Osteoblast (primary cell): ENCODE measurements around the gene PDPN. TPM values are rescaled to one million over a fixed set of nuclear protein-coding genes. Genes with fewer than 3 reads are reported as not detected.

Experiments
- DNase-seq: peaks from one replicate; pipeline ENCODE4 v3.0.0; 2011; ENCODE audit warnings: low spot score, mixed read lengths; ENCODE audit not compliant: insufficient read length; ENCODE audit errors: missing footprints
- H2AFZ ChIP-seq: 2 replicates; pipeline ENCODE4 v1.6.0; 2011; ENCODE audit warnings: mild to moderate bottlenecking, low read length
- H3K27ac ChIP-seq: 2 replicates; pipeline ENCODE4 v1.5.1; 2011; ENCODE audit warnings: mild to moderate bottlenecking, low read depth, low read length, moderate library complexity
- H3K27me3 ChIP-seq: 2 replicates; pipeline ENCODE4 v1.6.0; 2012; ENCODE audit warnings: mild to moderate bottlenecking, control low read depth, inconsistent platforms, low read length, moderate library complexity; ENCODE audit not compliant: insufficient read depth
- H3K36me3 ChIP-seq: 2 replicates; pipeline ENCODE4 v1.5.1; 2011; ENCODE audit warnings: mild to moderate bottlenecking, low read length, control low read depth, moderate library complexity; ENCODE audit not compliant: insufficient read depth
- H3K4me1 ChIP-seq: 2 replicates; pipeline ENCODE4 v1.5.1; 2011; ENCODE audit warnings: mild to moderate bottlenecking, low read length, control low read depth, moderate library complexity; ENCODE audit not compliant: insufficient read depth
- H3K4me2 ChIP-seq: 2 replicates; pipeline ENCODE4 v1.6.0; 2011; ENCODE audit warnings: mild to moderate bottlenecking, low read length; ENCODE audit not compliant: insufficient read depth
- H3K4me3 ChIP-seq: fragments of 200-600 bp; sonication (generic); 3 replicates; pipeline ENCODE4 v1.5.1; 2012; ENCODE audit warnings: mild to moderate bottlenecking, low read length, inconsistent platforms; ENCODE audit not compliant: insufficient read depth
- H3K79me2 ChIP-seq: 2 replicates; pipeline ENCODE4 v1.6.0; 2012; ENCODE audit warnings: mild to moderate bottlenecking, low read length, control low read depth, inconsistent platforms; ENCODE audit not compliant: insufficient read depth
- H3K9me3 ChIP-seq: 2 replicates; pipeline ENCODE4 v1.5.1; 2011; ENCODE audit warnings: low read depth, low read length, control low read depth
- H4K20me1 ChIP-seq: 2 replicates; pipeline ENCODE4 v1.6.0; 2012; ENCODE audit warnings: mild to moderate bottlenecking, low read length, control low read depth; ENCODE audit not compliant: insufficient read depth
- total RNA-seq: library from RNA; depleted of rRNA; stranded (reverse); fragments of >200 nt; gene quantifications from 2 replicates; pipeline ENCODE4 v1.2.3, GENCODE V29; 2012
- TF ChIP-seq, protein P1 (sequence below): IDR thresholded peaks from 2 replicates; pipeline ENCODE4 v1.5.1; 2011; ENCODE audit warnings: mild to moderate bottlenecking, low read depth, low read length, moderate library complexity; ENCODE audit errors: extremely low read depth

PDPN gene
- total RNA-seq, 1 donor = 11.9 TPM

DNA sequence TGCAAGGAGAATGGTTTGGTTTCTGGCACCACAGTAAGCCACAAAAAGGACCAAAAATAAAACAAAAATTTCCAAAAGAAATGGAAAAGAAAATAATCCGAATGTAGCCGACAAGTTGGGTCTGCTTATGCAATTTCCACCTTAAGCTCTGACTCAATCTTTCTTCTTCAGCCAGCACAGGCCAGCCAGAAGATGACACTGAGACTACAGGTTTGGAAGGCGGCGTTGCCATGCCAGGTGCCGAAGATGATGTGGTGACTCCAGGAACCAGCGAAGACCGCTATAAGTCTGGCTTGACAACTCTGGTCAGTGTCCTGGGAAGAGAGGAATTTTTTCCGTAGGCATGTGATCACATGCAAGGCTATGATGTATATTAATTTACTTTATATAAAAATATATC, 23.4 kb downstream of the PDPN start:
- Histone ChIP-seq H3K79me2 (no peaks in the 10 kb centered on the region), H3K27me3 (no peaks in the 10 kb centered on the region), H3K9me3 (no peaks in the 10 kb centered on the region), H3K4me3 (no peak overlapping the region), H3K4me1 (no peaks in the 10 kb centered on the region), H3K27ac (no peak overlapping the region), H3K36me3 (no peaks in the 10 kb centered on the region), H4K20me1 (no peaks in the 10 kb centered on the region), H3K4me2 (peak overlapping the region; percentile 28), H2AFZ (no peak overlapping the region)
- DNase-seq = no peak
- TF ChIP-seq, protein P1, sequence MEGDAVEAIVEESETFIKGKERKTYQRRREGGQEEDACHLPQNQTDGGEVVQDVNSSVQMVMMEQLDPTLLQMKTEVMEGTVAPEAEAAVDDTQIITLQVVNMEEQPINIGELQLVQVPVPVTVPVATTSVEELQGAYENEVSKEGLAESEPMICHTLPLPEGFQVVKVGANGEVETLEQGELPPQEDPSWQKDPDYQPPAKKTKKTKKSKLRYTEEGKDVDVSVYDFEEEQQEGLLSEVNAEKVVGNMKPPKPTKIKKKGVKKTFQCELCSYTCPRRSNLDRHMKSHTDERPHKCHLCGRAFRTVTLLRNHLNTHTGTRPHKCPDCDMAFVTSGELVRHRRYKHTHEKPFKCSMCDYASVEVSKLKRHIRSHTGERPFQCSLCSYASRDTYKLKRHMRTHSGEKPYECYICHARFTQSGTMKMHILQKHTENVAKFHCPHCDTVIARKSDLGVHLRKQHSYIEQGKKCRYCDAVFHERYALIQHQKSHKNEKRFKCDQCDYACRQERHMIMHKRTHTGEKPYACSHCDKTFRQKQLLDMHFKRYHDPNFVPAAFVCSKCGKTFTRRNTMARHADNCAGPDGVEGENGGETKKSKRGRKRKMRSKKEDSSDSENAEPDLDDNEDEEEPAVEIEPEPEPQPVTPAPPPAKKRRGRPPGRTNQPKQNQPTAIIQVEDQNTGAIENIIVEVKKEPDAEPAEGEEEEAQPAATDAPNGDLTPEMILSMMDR = no peak

GRCh38 chr1:13616234-13616633, 32.6 kb downstream of the PDPN start:
- Histone ChIP-seq H3K4me2 (no peak overlapping the region), H3K4me1 (no peaks in the 10 kb centered on the region), H3K36me3 (no peaks in the 10 kb centered on the region), H3K4me3 (no peak overlapping the region), H3K27me3 (no peaks in the 10 kb centered on the region), H3K9me3 (no peaks in the 10 kb centered on the region), H4K20me1 (no peaks in the 10 kb centered on the region), H2AFZ (no peak overlapping the region), H3K27ac (no peak overlapping the region), H3K79me2 (no peaks in the 10 kb centered on the region)
- DNase-seq = no peak
- TF ChIP-seq, protein P1 = no peak

- Histone ChIP-seq H3K9me3 (no peaks in the 10 kb centered on the region), H3K36me3 (no peaks in the 10 kb centered on the region), H4K20me1 (no peaks in the 10 kb centered on the region), H3K27me3 (no peaks in the 10 kb centered on the region), H3K79me2 (no peaks in the 10 kb centered on the region), H3K27ac (no peak overlapping the region), H3K4me1 (no peaks in the 10 kb centered on the region), H3K4me2 (no peak overlapping the region), H3K4me3 (no peak overlapping the region), H2AFZ (no peak overlapping the region)
- no peak for DNase-seq
- TF ChIP-seq, protein P1 = no peak
Measured at GRCh38 chr1:13617108-13617507, 33.5 kb downstream of the PDPN start.

- Histone ChIP-seq H3K79me2 (no peaks in the 10 kb centered on the region), H3K27ac (no peak overlapping the region), H3K27me3 (no peaks in the 10 kb centered on the region), H2AFZ (no peak overlapping the region), H4K20me1 (no peaks in the 10 kb centered on the region), H3K36me3 (no peaks in the 10 kb centered on the region), H3K4me3 (no peak overlapping the region), H3K4me1 (no peaks in the 10 kb centered on the region), H3K9me3 (no peaks in the 10 kb centered on the region), H3K4me2 (no peak overlapping the region)
- TF ChIP-seq, protein P1 = no peak
- no peak for DNase-seq
Measured at GRCh38 chr1:13617773-13618172, 34.1 kb downstream of the PDPN start.
